ENCODE data around the gene UQCC3. TPM values are rescaled to one million over a fixed set of nuclear protein-coding genes. Genes with fewer than 3 reads are reported as not detected.
"Not testable (repeated sequence)": the region's sequence is repeated elsewhere in the genome, so short reads cannot be mapped to it uniquely, and the experiment has no call there.

The UQCC3 gene
- 9.3 TPM for polyA plus RNA-seq (2013, experiment 1 of 2; ENCODE audit: insufficient read length)
- 9.6 TPM for polyA plus RNA-seq (2013, experiment 2 of 2; ENCODE audit: insufficient read length)

- DNase-seq, result peak; percentile 87
Observed at GRCh38 chr11:62671608-62672389, at the start of gene UQCC3, which contains the start of gene LBHD1. Gene UQCC3 (plus strand): TSS chr11:62671673. CDS start chr11:62671746, 73 bp downstream. Gene LBHD1 (minus strand): TSS chr11:62672267. CDS start chr11:62670031, 2,236 bp downstream.

GRCh38 chr11:62622476-62623089 is 48.9 kb upstream of the UQCC3 start:
- no peak for DNase-seq

GRCh38 chr11:62627713-62628112 is 43.8 kb upstream of the UQCC3 start:
- DNase-seq, result no peak

GRCh38 chr11:62632492-62632891 is 39.0 kb upstream of the UQCC3 start:
- no peak for DNase-seq

GRCh38 chr11:62644220-62644619 is 27.3 kb upstream of the UQCC3 start:
- no peak for DNase-seq

GRCh38 chr11:62645671-62645945 is 25.9 kb upstream of the UQCC3 start:
- DNase-seq, result no peak

- peak; percentile 97 for DNase-seq
Observed at GRCh38 chr11:62645946-62646824, 25.3 kb upstream of the UQCC3 start, which contains the start of gene GANAB. Gene GANAB (minus strand): TSS chr11:62646613. CDS start chr11:62646599, 14 bp downstream.

GRCh38 chr11:62646825-62647608 is 24.5 kb upstream of the UQCC3 start:
- no peak for DNase-seq

GRCh38 chr11:62647609-62648005 is 23.9 kb upstream of the UQCC3 start:
- DNase-seq, result no peak

GRCh38 chr11:62648185-62648966 is 23.1 kb upstream of the UQCC3 start:
- DNase-seq, result no peak

- no peak for DNase-seq
Observed at GRCh38 chr11:62648967-62649364, 22.5 kb upstream of the UQCC3 start.

GRCh38 chr11:62649486-62649885 is 22.0 kb upstream of the UQCC3 start:
- DNase-seq, result no peak

GRCh38 chr11:62650283-62650682 is 21.2 kb upstream of the UQCC3 start:
- DNase-seq, result not testable (repeated sequence)

- DNase-seq, result no peak
Observed at GRCh38 chr11:62652161-62653006, 19.1 kb upstream of the UQCC3 start.

GRCh38 chr11:62654297-62654696 is 17.2 kb upstream of the UQCC3 start:
- DNase-seq, result no peak

- no peak for DNase-seq
Observed at GRCh38 chr11:62656796-62657429, 14.6 kb upstream of the UQCC3 start.

- DNase-seq, result peak; percentile 49
Observed at GRCh38 chr11:62664405-62665074, 6.9 kb upstream of the UQCC3 start.

GRCh38 chr11:62665075-62665598 is 6.3 kb upstream of the UQCC3 start, which contains the start of the genes C11orf98 and CSKMT:
Gene C11orf98 (minus strand): TSS chr11:62665210. CDS start chr11:62665169, 41 bp downstream.
Gene CSKMT (plus strand): TSS chr11:62665312. CDS start chr11:62665880, 568 bp downstream.
- peak; percentile 93 for DNase-seq
